ENCODE data around the gene STAG1. TPM values are rescaled to one million over a fixed set of nuclear protein-coding genes. Genes with fewer than 3 reads are reported as not detected.

The STAG1 gene
- total and polyA plus RNA-seq, 2 of the 13 experiments (the other 11 are each of a cell fraction or from before 2014, with no cell fraction given), result 6.2 to 25.9 TPM

GRCh38 chr3:136750209-136750896, 1.8 kb downstream of the STAG1 start (continued):
- TF ChIP-seq USF2 (IDR thresholded peaks at IDR 0.05; ENCODE audit: low read depth, low read length) (no peak), USF2 (CRISPR knock-in tag; IDR thresholded peaks at IDR 0.05; ENCODE audit: borderline replicate concordance) (no peak), ZNF20 (CRISPR knock-in tag; IDR thresholded peaks at IDR 0.05) (no peak), KMT2A (CRISPR knock-in tag; IDR thresholded peaks at IDR 0.05) (0 out of 2 replicates have a peak, but pooled peaks have one; percentile 38), SP1 (IDR thresholded peaks at IDR 0.05) (no peak), SP1 (CRISPR knock-in tag; IDR thresholded peaks at IDR 0.05) (no peak), ZSCAN22 (CRISPR knock-in tag; IDR thresholded peaks at IDR 0.05) (no peak), NR3C1 (CRISPR knock-in tag; IDR thresholded peaks at IDR 0.05) (no peak), ZNF564 (CRISPR knock-in tag; IDR thresholded peaks at IDR 0.05) (no peak), NFKBIZ (CRISPR knock-in tag; IDR thresholded peaks at IDR 0.05) (no peak), THYN1 (CRISPR knock-in tag; IDR thresholded peaks at IDR 0.05; ENCODE audit: borderline replicate concordance, low read depth) (no peak), E2F2 (CRISPR knock-in tag; IDR thresholded peaks at IDR 0.05; ENCODE audit: borderline replicate concordance) (no peak), RCOR2 (CRISPR knock-in tag; IDR thresholded peaks at IDR 0.05) (no peak), CREB1 (IDR thresholded peaks at IDR 0.05) (no peak), CREB1 (CRISPR knock-in tag; IDR thresholded peaks at IDR 0.05) (no peak), EEA1 (CRISPR knock-in tag; IDR thresholded peaks at IDR 0.05; ENCODE audit: borderline replicate concordance) (no peak), XRCC5 (optimal IDR thresholded peaks at IDR 0.05; ENCODE audit: low read length) (no peak), MED1 (CRISPR knock-in tag; IDR thresholded peaks at IDR 0.05) (no peak), ZNF674 (CRISPR knock-in tag; IDR thresholded peaks at IDR 0.05; ENCODE audit: low read depth) (no peak)

Data from HepG2 (cell line).